ENCODE results near the gene TAF7.

Gene TAF7

DNA sequence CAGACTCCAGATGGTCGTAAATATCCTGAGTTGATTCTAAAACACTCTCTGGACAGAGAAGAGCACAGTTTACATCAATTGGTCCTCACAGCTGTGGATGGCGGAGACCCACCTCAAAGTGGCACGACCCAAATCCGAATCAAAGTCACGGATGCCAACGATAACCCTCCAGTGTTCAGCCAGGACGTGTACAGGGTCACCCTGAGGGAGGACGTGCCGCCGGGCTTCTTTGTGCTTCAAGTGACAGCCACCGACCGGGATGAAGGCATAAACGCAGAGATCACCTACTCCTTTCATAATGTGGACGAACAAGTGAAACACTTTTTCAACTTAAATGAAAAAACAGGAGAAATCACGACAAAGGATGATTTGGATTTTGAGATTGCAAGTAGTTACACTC, 40.1 kb upstream of the TAF7 start:
- ATAC-seq: no peak
- no peak for TF ChIP-seq ZFP3 (CRISPR knock-in tag; IDR thresholded peaks at IDR 0.05)
- no peak for TF ChIP-seq CSDC2 (CRISPR knock-in tag; IDR thresholded peaks at IDR 0.05)
- TF ChIP-seq TCF4 (CRISPR knock-in tag; IDR thresholded peaks at IDR 0.05; ENCODE audit: borderline replicate concordance): no peak
- no peak for TF ChIP-seq ZNF565 (CRISPR knock-in tag; conservative IDR thresholded peaks at IDR 0.05; ENCODE audit: low read depth)
- no peak for TF ChIP-seq GLIS3 (CRISPR knock-in tag; IDR thresholded peaks at IDR 0.05)
- no peak for TF ChIP-seq RARB (CRISPR knock-in tag; IDR thresholded peaks at IDR 0.05)
- TF ChIP-seq, protein P1, sequence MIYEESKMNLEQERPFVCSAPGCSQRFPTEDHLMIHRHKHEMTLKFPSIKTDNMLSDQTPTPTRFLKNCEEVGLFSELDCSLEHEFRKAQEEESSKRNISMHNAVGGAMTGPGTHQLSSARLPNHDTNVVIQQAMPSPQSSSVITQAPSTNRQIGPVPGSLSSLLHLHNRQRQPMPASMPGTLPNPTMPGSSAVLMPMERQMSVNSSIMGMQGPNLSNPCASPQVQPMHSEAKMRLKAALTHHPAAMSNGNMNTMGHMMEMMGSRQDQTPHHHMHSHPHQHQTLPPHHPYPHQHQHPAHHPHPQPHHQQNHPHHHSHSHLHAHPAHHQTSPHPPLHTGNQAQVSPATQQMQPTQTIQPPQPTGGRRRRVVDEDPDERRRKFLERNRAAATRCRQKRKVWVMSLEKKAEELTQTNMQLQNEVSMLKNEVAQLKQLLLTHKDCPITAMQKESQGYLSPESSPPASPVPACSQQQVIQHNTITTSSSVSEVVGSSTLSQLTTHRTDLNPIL (CRISPR knock-in tag; IDR thresholded peaks at IDR 0.05; ENCODE audit: low read depth): no peak
- no peak for TF ChIP-seq BACH2 (CRISPR knock-in tag; IDR thresholded peaks at IDR 0.05; ENCODE audit: borderline replicate concordance)
- no peak for TF ChIP-seq ZC3H10 (CRISPR knock-in tag; IDR thresholded peaks at IDR 0.05)
- TF ChIP-seq, protein P2, sequence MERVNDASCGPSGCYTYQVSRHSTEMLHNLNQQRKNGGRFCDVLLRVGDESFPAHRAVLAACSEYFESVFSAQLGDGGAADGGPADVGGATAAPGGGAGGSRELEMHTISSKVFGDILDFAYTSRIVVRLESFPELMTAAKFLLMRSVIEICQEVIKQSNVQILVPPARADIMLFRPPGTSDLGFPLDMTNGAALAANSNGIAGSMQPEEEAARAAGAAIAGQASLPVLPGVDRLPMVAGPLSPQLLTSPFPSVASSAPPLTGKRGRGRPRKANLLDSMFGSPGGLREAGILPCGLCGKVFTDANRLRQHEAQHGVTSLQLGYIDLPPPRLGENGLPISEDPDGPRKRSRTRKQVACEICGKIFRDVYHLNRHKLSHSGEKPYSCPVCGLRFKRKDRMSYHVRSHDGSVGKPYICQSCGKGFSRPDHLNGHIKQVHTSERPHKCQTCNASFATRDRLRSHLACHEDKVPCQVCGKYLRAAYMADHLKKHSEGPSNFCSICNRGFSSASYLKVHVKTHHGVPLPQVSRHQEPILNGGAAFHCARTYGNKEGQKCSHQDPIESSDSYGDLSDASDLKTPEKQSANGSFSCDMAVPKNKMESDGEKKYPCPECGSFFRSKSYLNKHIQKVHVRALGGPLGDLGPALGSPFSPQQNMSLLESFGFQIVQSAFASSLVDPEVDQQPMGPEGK (CRISPR knock-in tag; IDR thresholded peaks at IDR 0.05; ENCODE audit: borderline replicate concordance): no peak
- TF ChIP-seq TOX (CRISPR knock-in tag; IDR thresholded peaks at IDR 0.05; ENCODE audit: borderline replicate concordance): no peak
- TF ChIP-seq ESRRG (CRISPR knock-in tag; IDR thresholded peaks at IDR 0.05): no peak
- TF ChIP-seq, protein P3, sequence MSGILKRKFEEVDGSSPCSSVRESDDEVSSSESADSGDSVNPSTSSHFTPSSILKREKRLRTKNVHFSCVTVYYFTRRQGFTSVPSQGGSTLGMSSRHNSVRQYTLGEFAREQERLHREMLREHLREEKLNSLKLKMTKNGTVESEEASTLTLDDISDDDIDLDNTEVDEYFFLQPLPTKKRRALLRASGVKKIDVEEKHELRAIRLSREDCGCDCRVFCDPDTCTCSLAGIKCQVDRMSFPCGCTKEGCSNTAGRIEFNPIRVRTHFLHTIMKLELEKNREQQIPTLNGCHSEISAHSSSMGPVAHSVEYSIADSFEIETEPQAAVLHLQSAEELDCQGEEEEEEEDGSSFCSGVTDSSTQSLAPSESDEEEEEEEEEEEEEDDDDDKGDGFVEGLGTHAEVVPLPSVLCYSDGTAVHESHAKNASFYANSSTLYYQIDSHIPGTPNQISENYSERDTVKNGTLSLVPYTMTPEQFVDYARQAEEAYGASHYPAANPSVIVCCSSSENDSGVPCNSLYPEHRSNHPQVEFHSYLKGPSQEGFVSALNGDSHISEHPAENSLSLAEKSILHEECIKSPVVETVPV (CRISPR knock-in tag; IDR thresholded peaks at IDR 0.05): no peak
- TF ChIP-seq, protein P4, sequence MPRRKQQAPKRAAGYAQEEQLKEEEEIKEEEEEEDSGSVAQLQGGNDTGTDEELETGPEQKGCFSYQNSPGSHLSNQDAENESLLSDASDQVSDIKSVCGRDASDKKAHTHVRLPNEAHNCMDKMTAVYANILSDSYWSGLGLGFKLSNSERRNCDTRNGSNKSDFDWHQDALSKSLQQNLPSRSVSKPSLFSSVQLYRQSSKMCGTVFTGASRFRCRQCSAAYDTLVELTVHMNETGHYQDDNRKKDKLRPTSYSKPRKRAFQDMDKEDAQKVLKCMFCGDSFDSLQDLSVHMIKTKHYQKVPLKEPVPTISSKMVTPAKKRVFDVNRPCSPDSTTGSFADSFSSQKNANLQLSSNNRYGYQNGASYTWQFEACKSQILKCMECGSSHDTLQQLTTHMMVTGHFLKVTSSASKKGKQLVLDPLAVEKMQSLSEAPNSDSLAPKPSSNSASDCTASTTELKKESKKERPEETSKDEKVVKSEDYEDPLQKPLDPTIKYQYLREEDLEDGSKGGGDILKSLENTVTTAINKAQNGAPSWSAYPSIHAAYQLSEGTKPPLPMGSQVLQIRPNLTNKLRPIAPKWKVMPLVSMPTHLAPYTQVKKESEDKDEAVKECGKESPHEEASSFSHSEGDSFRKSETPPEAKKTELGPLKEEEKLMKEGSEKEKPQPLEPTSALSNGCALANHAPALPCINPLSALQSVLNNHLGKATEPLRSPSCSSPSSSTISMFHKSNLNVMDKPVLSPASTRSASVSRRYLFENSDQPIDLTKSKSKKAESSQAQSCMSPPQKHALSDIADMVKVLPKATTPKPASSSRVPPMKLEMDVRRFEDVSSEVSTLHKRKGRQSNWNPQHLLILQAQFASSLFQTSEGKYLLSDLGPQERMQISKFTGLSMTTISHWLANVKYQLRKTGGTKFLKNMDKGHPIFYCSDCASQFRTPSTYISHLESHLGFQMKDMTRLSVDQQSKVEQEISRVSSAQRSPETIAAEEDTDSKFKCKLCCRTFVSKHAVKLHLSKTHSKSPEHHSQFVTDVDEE (CRISPR knock-in tag; IDR thresholded peaks at IDR 0.05): no peak
- no peak for TF ChIP-seq ARNTL (CRISPR knock-in tag; IDR thresholded peaks at IDR 0.05; ENCODE audit: borderline replicate concordance, low read depth)
- no peak for TF ChIP-seq OSR1 (CRISPR knock-in tag; IDR thresholded peaks at IDR 0.05)
- TF ChIP-seq, protein P5, sequence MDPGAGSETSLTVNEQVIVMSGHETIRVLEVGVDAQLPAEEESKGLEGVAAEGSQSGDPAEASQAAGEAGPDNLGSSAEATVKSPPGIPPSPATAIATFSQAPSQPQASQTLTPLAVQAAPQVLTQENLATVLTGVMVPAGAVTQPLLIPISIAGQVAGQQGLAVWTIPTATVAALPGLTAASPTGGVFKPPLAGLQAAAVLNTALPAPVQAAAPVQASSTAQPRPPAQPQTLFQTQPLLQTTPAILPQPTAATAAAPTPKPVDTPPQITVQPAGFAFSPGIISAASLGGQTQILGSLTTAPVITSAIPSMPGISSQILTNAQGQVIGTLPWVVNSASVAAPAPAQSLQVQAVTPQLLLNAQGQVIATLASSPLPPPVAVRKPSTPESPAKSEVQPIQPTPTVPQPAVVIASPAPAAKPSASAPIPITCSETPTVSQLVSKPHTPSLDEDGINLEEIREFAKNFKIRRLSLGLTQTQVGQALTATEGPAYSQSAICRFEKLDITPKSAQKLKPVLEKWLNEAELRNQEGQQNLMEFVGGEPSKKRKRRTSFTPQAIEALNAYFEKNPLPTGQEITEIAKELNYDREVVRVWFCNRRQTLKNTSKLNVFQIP (CRISPR knock-in tag; IDR thresholded peaks at IDR 0.05; ENCODE audit: borderline replicate concordance, low read depth): no peak
- no peak for TF ChIP-seq SNAI2 (CRISPR knock-in tag; IDR thresholded peaks at IDR 0.05)
- TF ChIP-seq ZNF8 (CRISPR knock-in tag; IDR thresholded peaks at IDR 0.05): no peak

DNA sequence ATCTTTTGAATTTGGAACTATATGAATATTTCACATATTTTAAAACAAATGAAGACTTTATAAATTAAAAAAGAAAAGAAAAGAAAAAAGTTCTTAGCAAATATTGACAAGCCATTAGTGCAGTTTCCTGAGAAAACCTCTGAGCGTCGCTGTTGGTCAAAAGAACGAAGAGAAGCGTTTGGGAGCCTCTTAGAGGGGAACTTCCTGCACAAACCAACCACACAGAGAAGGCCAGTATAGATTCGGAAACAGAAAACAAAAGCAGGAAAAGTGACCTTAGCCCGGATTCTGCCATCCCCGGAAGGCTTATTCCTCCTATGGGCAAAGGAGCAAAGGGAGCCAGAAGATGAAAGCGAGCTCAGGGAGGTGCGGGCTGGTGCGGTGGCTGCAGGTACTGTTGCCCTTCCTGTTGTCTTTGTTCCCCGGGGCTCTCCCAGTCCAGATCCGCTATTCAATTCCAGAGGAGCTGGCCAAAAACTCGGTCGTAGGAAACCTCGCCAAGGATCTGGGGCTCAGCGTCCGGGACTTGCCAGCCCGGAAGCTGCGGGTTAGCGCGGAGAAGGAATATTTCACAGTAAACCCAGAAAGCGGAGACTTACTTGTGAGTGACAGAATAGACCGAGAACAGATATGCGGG, 39.3 kb upstream of the TAF7 start, which contains the start of gene PCDHGB2:
Gene PCDHGB2, plus strand, starts transcription at position 205 of the 637 bp plus-strand sequence. Its CDS starts 142 bp downstream, at position 347.
- peak; percentile 58 for ATAC-seq
- TF ChIP-seq ZFP30 (CRISPR knock-in tag; IDR thresholded peaks at IDR 0.05) (no peak), ESRRG (CRISPR knock-in tag; IDR thresholded peaks at IDR 0.05) (no peak)
- TF ChIP-seq, protein P1 (CRISPR knock-in tag; IDR thresholded peaks at IDR 0.05; ENCODE audit: low read depth): no peak
- TF ChIP-seq, protein P3 (CRISPR knock-in tag; IDR thresholded peaks at IDR 0.05): no peak

Measured in SK-N-SH treated with all-trans-retinoic acid at 6 μM for 48 hours (cell line).